Activated CD8-positive, alpha-beta memory T cell treated with anti-CD3 and anti-CD28 coated beads, Interleukin-2, amount 50 U/mL, for 1 hour (primary cell): ENCODE data around the gene RTN4.
"Not testable (repeated sequence)": the region's sequence is repeated elsewhere in the genome, so short reads cannot be mapped to it uniquely, and the experiment has no call there.

Experiments used
- DNase-seq: peaks from one replicate; pipeline ENCODE4 v3.0.0-alpha.2; 2020; ENCODE audit errors: extremely low read depth

The RTN4 gene

GRCh38 chr2:55073000-55073983, 23.0 kb upstream of the RTN4 start:
- no peak for DNase-seq

- no peak for DNase-seq
These were observed 13.6 kb upstream of the RTN4 start for GRCh38 chr2:55063713-55064323.

DNA sequence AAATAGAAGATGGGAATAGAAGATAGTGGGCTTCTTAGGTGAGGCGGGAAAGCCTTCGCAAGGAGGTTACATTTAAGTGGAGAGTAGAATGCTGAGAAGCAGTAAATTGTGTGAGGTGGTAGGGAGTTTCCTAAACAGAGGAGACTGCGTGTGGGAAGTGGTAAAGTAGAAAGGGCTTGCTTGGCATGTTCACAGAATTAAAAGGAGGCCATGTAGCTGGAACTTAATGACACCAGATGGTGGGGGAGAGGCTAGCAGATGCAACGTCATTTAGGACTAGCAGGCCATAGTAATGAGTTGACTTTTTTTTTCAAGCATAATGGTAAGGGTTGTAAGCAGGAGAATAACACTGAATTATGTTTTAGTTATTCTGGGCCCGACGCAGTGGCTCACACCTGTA, 13.0 kb upstream of the RTN4 start:
- no peak for DNase-seq

DNA sequence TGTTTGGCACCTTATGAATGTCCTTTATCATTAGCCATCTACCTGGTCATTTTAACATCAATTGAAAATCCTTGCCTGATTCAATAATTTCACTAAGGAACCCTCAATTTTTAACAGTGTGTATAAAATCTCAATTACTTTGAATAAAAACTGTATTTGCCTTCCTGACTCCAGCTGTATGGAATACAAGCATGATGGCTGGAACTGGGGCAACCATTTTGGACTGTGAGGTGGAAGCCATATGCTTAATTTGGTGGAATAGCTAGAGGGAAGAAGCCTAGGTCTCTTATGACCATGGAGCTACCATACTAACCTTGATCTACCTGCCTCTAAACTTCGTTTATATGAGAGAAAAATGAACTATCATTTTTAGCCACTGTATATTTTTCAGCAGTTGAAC, 12.5 kb upstream of the RTN4 start:
- DNase-seq: no peak

DNA sequence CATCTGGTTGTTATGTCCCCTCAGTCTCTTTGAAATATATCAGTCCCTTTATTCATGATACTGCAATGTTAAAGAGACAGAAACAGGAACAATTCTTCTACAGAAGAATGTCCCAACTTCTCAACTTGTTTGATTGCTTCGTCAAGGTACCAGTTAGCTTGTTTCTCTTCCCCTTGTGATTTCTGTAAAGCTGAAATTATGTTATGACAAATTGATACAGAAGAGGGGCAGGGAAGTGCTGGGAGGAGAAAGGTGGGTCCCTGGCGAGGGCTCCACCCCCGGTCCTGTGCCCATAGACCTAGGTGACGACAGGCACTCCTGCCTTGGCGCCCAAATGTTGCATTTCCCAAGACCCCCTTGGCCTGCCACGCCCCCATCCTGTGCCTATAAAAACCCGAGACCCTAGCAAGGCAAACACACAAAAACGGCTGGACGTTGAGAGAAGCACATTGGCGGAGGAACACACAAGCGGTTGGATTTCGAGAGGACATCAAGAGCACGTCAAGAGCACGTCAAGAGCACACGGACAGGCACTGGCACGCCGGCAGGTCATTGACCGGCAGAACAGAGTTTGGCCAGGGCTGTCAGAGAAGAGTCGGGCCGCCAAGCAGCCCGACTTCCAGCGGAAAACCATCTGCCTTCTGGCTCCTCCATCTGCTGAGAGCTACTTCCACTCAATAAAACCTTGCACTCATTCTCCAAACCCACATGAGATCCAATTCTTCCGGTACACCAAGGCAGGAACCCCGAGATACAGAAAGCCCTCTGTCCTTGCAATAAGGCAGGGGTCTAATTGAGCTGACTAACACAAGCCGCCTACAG, 11.5 kb upstream of the RTN4 start:
- no peak for DNase-seq

- no peak for DNase-seq
These were observed 9.5 kb upstream of the RTN4 start for GRCh38 chr2:55059793-55060192.

DNA sequence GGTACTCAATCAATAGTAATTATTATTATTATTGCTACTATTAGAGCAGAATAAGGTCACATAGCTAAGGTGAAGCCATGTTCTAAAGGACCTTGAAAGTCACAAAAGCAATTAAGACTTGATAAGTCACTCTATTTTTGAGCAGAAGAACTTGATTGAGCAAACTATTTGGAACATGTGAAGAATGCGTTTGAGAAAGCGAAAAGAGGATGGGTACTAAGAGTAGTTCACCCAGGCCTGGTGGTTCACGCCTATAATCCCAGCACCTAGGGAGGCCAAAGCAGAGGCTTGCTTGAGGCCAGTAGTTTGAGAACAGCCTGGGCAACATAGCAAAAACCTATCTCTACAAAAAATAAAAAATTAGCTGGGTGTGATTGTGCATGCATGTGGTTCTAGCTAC, 7.2 kb upstream of the RTN4 start:
- no peak for DNase-seq

DNA sequence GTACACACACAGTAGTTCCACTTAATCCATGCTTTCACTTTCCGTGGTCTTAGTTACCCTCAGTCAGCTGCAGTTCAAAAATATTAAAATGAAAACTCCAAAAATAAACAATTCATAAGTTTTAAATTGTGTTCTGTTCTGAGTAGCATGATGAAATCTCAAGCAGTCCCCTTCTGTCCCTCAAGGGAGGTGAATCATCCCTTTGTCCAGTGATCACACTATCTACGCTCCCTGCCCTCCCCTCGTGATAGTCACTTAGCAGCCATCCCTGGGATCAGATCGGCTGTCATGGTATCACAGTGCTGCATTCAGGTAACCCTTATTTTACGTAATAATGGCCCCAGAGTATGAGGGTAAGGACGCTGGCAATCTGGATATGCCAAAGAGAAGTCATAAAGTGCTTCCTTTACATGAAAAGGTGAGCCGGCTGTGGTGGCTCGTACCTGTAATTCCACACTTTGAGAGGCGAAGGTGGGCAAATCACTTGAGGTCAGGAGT, 5.8 kb upstream of the RTN4 start:
- no peak for DNase-seq

GRCh38 chr2:55054106-55054875, 4.0 kb upstream of the RTN4 start:
- DNase-seq: no peak

DNA sequence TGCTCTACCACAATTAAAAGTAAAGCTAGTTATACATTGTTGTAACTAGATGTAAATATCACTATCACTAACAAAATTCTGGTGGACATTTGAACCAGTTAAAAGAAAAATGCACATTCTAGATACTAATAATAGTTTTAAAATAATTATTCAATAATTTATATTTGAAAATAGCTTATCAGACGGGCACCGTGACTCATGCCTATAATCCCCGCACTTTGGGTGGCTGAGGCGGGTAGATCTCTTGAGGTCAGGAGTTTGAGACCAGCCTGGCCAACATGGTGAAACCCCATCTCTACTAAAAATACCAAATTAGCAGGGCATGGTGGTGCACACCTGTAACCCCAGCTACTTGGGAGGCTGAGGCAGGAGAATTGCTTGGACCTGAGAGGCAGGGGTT, 3.0 kb upstream of the RTN4 start:
- not testable (repeated sequence) for DNase-seq

GRCh38 chr2:55052129-55053061, 2.1 kb upstream of the RTN4 start:
- DNase-seq: no peak

GRCh38 chr2:55051026-55051866, 995 bp upstream of the RTN4 start:
- no peak for DNase-seq

DNA sequence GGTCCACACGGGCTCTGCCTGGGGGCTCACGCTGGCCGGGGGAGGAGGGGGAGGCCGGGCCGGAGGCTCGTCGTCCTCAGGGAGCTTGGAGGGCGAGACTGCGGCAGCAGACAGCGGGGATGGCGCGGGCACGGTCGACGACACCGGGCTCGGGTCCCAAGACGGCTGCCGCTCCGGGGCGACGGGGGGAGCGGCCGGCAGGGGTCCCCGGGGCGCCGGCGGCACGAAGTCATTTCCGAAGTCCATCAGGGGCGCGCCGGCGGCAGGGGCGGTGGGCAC, 491 bp downstream of the RTN4 start:
- DNase-seq: no peak

DNA sequence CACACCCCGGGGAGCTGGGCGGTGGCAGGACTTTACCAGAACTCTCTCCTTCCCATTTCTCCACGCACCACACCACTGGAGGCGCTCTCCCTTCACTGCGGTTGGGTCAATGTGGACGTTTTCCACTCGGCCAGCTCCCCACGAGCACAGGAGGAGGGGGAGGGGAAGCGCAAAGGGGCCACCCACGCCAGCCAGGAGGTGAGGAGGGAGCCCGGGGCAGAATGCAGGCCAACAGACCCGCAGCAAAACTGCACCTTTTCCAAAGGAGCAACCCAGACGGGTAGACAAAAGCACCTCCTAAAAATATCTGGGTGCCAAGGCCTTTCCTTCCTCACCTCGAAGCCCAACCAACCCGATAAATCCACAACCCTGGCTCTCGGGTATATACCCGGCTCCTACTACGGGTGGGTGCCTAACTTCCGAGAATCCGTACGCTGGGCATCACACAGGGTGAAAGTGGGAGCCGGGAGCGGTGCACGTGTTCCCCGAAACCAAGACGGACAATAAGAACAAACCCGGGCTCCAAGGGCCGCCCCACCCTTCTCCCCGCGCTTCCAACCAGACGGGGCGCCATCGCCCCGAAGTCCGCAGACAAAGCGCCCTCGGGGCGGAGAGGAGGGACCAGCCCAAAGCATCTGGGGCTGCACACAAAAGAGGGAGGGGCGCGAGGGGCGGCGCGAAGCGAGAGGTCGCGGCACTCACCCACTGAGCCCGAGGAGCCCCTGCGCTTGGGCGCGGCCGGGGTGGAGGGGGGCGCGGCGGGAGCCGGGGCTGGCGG, 1.0 kb downstream of the RTN4 start:
- DNase-seq: no peak

DNA sequence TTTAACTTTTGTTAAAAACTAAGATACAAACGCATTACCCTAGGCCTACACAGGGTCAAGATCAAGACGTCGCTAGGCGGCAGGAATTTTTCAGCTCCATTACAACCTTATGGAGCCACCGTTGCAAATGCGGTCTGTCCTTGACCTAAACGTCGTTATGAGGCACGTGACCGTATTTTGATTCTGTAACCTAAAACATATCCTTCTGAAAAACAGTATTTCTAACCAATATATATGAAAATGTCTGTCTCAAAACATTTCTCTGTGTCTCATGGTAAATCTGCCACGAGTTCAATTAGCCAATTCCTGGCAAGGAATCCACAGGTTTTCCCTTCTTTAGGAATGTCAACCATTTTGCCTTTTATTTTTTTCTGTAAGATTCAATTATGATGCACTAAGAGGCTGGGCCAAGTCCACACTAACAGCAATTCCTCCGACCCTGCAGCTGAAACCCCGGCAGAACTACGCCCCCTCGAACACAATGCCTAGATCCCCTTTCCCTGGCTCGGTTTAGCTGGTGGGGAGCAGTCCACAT, 1.7 kb downstream of the RTN4 start:
- no peak for DNase-seq

- DNase-seq: no peak
These were observed 2.5 kb downstream of the RTN4 start for GRCh38 chr2:55047677-55048299.

GRCh38 chr2:55045780-55046179, 4.5 kb downstream of the RTN4 start:
- DNase-seq: no peak

GRCh38 chr2:55043841-55044240, 6.4 kb downstream of the RTN4 start:
- no peak for DNase-seq
